NCI-H524 treated with DMSO at 0.1 percent for 48 hours (cell line): Measurements from ENCODE around the gene SAPCD2.

Source experiments
- DNase-seq: peaks from one replicate; lab custom pipeline; 2025; lab: John Stamatoyannopoulos, UW

SAPCD2 gene

DNA sequence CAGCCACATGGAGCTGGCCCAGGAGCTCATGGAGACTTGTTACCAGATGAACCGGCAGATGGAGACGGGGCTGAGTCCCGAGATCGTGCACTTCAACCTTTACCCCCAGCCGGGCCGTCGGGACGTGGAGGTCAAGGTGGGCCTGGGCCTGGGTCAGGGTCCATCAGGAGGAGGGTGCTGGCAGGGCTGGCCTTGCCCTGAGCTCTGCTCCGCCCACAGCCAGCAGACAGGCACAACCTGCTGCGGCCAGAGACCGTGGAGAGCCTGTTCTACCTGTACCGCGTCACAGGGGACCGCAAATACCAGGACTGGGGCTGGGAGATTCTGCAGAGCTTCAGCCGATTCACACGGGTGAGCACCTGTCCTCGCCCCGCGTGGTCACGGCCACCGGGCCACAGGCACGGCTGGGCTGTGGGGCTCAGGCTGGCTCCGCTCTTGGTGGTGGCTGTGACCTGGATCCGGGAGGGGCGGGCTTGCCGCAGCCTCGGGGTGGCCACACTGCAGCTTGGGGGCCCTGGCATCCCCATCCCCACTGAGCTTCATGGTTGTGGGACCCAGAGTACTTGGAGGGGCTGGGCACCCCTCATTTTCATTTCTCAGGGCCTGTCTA is 37.1 kb upstream of the SAPCD2 start:
- no peak for DNase-seq

DNA sequence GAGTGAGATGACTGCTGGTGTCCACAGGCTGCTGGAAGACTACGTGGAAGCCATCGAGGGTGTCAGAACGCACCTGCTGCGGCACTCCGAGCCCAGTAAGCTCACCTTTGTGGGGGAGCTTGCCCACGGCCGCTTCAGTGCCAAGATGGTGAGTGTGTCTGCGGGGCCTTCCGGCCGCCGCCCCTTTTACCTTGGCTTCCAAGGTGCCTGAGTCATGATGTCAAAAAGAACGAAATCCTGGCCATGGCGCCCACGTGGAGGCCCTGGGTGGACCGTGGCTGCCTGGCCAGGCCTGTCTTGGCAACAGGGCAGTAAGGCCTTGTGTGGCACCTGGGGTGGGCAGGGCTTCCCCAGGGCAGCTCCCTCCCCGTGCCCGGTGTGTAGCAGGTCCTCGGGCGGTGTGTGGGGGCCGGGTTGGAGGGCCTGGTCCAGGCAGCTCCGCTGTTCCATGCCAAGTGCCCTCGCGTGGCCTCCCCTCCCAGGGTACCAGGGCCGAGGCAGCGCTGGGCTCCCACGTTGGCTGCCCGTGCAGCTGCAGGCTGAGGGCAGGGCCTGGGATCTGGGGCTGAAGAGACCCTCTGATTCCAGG is 36.4 kb upstream of the SAPCD2 start:
- no peak for DNase-seq

DNA sequence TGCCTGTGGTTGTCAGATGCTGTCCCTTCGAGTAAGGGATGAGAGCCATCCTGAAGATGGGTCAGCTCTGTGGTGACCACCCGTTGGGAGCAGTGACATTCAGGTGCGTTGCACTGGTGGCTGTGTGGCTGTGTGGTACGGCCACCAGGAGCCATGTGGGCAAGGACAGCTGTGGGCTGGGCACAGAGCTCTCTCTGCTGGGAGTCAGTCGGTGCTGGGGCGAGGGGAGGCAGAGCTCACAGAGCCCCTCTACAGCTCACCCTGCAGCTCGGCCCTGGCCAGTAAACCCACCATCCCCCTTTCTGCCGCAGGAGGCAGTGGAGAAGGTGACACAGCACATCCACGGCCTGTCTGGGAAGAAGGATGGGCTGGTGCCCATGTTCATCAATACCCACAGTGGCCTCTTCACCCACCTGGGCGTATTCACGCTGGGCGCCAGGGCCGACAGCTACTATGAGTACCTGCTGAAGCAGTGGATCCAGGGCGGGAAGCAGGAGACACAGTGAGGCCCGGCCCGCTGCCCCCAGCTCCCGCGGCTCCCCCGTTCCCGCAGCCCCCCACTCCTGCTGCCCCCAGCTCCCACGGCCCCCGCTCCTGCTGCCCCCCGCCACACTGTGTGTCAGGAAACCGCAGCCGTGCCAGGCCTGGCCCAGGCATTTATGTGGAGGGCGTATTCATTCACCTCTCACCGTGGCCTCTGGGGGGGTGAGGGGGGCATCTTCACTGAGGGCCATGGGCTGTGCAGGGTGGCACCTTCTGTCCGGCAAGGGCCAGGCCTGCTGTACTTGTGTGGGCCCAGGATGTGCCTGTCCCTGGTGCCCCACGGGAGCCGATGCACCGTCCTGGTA is 35.7 kb upstream of the SAPCD2 start:
- no peak for DNase-seq

DNA sequence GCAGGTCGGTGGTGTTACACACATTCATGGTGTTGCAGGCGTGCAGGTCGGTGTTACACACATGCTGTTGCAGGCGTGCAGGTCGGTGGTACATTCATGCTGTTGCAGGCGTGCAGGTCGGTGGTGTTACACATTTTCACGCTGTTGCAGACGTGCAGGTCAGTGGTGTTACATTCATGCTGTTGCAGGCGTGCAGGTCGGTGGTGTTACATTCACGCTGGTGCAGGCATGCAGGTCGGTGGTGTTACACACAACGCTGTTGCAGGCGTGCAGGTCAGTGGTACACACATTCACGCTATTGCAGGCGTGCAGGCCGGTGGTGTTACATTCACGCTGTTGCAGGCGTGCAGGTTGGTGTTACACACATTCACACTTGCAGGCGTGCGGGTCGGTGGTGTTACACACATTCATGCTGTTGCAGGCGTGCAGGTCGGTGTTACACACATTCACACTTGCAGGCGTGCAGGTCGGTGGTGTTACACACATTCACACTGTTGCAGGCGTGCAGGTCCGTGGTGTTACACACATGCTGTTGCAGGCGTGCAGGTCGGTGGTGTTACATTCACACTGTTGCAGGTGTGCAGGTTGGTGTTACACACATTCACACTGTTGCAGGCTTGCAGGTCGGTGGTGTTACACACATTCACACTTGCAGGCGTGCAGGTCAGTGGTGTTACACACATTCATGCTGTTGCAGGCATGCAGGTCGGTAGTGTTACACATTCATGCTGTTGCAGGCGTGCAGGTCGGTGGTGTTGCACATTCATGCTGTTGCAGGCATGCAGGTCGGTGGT is 33.0 kb upstream of the SAPCD2 start:
- DNase-seq: no peak

DNA sequence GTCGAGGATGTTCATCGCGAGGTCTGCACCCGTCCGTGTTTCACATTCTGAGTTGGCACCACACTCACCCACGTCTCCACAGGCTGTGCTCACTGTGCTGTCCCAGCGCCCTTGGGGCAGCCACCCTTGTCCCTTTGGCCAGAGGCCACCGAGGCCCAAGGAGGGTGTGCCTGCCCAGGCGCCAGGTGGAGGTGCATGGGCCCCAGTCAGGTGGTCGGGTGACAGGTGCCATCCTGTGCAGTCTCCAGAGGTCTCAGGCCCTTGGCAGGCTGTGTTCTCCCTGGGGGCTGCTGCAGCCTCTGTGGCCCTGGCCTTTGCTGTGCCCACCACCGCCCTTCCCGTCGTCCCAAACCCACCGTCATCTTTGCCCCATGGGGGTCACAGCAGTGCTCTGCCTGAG is 28.9 kb upstream of the SAPCD2 start:
- DNase-seq: no peak

DNA sequence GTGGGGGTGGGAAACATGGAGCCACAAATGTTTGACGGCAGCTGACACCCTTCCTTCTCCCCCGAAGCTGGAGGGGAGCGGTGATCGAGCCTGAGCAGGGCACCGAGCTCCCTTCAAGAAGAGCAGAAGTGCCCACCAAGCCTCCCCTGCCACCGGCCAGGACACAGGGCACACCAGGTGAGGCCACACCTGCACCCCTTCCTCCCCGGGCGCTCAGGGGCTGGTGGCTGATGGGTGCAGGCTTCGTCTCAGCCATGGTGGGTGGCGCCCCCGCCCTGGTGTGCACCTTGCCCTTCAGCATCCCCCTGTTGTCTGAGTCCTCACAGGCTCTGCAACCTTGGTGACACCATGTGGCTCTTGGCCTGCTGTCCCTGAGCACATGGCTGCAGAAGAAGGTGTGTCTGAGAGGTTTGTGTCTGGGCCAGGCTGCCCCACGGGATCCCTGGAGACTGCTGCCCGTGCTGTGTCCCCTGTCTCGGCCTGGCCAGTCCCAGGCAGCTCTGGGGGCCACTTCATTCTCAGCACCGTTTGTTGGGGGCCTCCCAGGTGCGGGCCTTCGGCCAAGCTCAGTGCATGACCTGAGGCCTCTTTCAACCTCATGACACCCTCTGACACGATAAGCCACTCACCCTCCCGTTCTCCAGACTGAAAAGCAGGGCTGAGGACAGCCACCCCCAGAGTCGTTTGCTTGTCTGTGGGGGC is 27.6 kb upstream of the SAPCD2 start:
- DNase-seq: no peak

DNA sequence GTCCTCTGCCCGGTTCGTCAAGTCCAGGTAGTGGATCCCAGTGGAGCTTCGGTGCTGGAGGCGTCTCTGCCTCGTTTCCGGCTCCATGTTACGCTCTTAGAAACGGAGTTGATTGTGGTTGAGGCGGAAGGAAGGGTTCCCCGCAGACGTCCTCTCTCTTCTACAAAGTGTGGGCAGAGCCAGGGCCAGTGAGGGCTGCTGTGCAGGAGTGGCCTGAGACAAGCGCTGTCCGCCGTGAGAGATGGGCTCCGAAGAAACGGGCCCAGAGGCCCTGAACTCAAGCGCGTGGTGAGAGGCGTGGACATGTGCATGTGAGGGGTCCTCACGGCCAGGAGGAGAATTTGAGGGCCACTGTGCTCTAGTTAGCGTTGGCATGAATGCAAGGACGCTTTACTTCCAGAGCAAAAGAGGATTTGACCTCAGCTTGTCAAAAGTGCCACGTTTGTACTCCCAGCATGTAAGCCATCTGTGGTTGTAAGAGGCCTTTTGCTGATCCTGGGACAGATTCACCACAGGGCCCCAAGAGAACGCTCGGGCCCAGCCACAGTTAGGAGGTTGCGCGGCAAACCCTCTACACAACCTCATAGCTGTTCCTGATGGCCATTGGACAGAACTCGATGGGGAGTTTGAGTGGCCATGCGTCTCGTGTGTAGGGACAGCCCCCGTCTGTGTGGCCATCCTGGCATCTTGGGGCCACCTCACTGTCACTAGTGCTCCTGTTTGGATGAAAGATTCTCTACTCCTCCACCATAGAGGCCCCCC is 26.6 kb upstream of the SAPCD2 start:
- DNase-seq: no peak

DNA sequence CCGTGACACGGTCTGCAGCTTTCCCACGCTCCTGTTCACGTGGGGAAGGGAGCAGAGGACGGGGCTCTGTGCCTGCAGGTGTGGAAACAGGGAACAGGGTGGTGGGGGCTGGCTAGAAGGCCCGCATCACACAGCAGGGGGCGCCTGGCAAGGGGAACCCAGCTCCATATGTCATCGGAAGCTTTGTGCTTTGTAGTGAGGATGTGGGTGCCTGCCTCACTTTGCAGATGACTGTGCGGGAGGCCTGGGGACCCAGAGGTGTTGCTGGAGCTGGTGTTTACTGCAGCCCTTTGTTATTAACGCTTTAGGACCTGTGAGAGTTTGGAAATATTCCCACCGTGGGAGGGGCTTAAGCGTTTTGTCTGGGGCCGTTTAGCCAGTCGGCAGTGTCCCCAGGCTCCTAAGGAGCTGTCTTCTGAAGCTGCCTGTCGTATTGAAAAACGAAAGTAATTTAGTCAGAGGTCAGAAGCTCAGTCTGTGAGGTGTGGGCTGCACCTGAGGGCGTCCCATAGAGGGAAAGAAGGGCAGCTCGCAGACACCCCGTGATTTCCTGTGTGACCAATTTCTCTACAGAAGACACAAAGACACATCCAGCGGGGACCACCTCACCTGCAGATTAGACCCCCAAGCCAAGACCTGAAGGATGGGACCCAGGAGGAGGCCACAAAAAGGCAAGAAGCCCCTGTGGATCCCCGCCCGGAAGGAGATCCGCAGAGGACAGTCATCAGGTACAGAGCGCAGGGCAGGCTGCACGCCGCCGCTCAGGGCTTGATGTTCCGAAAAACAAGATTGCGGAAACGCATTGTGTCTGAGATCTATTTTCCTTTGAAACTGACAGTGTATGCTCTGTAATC is 25.5 kb upstream of the SAPCD2 start:
- no peak for DNase-seq

DNA sequence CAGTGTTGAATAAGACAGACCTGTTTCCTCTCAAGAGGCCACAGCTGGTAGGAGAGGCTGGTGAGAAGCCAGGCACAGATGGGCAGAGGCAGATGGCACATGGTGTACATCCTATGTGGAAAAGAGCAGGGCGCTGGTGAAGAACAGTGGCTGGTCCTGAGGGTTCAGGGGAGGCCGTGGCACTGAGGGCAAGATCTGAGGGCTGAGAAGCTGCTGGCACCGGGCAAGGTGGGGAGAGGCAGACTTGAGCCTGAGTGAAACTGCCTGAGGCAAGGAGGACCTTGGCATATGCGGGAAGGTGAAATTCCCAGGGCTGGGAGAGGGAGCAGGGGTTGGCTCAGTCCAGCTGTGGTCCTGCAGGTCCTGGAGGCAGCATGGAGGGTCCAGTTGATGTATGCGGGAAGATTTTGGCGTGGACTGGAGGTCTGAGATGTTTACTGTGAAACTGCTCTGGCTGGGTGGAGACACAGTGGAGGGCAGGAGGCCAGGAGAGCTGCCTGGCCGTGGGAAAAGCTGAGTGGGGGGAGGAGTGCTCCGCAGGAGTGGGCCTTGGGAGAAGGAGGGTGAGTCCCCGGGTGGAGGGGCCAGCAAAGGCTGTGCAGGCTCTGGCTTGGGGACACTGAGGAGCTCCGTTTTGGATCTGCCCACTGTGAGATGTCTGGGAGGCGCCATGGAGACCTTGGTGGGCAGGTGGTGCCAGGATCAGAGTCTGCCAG is 19.0 kb upstream of the SAPCD2 start:
- peak; percentile 77 for DNase-seq

DNA sequence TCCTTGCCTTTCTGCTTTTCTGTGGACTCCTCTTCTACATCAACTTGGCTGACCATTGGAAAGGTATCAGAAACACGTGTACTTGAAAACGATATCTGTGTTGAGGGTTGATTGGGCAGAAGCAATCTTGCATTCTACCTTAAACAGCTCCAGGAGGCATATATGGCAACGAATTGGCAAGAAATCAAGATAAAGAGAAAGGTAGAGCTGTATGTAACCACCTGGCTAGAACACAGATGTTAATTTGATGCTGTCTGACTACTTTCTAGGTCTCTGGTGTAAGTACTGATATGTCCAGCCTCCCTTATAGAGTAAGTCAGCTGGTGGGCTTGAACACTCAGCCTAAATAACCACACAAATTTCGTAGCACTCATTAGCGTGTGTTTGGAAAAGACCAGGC is 17.8 kb upstream of the SAPCD2 start:
- DNase-seq: no peak

DNA sequence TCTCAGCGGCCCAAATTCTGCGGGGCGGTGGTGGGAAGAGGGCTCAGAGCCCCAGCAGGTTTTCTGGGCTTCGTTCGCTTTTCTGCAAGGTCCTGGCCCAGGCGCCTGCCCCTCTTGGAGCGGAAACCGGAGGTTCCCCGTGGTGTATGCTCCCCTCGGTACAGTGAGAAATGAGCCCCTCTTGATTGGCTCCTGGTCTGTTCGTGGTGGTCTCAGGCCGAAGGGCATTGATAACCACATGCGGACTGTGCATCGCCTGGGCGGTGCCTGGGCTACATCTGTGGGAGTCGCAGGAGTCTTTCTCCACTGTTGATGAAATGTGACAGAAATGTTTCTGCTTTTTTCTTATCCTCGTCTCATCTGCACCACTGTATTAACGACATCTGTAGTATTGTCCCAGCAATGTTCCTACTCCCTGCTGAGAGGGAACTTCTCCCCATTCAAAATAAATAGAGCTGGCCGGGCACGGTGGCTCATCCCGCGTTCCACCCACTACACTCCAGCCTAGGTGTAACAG is 17.1 kb upstream of the SAPCD2 start:
- no peak for DNase-seq

DNA sequence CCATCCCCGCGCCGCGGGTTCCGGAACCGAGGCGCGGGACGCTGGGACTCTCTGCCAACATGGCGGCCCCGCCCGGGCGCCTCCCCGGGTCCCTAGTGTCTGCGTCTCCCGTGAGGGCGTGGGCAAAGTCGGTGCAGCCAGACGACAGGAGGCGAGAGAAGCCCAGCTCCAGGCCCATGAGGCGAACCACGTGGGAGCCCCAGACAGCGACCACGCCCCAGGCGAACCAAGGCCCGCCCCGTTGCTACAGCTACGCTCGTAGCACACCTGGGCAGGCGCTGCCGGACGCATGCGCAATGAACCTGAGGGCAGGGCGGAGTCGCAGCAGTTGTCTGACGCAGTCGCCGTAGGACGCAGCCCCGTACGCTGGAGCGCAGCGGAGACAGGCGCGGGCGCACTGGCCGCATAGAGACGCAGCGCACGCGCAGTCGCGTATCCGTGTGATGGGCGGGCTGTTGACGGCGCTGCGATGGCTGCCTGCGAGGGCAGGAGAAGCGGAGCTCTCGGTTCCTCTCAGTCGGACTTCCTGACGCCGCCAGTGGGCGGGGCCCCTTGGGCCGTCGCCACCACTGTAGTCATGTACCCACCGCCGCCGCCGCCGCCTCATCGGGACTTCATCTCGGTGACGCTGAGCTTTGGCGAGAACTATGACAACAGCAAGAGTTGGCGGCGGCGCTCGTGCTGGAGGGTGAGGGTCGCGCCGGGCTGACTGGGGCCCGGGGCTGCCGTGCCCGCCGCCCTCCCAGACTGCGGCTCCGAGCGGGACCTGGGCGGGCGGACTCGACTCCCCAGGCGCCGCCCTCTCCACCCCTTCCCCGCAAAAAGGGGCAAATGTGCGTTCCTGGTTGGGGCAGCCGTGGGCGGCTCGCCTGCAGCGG is 16.4 kb upstream of the SAPCD2 start, which contains the start of gene MAN1B1:
Gene MAN1B1, plus strand, starts transcription at position 455 of the 878 bp plus-strand sequence. Its CDS starts 15 bp downstream, at position 470.
- peak; percentile 94 for DNase-seq

DNA sequence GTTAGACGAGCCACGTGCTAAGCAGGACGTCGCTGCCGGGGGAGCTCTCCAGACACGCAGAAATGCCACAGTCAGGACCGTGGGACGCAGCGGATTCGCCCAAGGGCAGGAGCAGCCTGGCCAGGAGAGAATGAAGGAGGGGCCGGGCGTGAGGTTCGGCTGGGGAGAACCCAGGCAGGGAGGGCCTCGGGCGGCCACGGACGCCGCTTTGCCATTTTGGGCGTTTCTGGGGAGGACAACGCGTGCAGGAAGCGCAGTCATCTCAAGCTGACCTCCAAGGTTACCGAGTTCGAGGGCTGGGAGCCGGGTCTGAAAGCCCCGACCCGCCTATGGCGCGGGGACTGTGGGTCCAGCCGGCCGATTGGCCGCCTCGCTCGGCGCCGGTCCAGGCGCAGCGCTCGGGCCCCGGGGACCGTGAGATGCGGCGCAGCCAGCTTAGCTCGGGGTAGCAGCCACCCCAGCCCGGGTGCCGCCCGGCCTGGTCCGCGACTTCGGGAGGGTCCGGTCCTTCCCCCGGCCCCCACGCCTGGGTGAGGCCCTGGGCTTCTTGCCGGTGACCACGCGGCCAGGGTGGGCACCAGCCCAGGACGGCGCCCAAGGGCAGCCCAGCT is 15.7 kb upstream of the SAPCD2 start:
- no peak for DNase-seq

DNA sequence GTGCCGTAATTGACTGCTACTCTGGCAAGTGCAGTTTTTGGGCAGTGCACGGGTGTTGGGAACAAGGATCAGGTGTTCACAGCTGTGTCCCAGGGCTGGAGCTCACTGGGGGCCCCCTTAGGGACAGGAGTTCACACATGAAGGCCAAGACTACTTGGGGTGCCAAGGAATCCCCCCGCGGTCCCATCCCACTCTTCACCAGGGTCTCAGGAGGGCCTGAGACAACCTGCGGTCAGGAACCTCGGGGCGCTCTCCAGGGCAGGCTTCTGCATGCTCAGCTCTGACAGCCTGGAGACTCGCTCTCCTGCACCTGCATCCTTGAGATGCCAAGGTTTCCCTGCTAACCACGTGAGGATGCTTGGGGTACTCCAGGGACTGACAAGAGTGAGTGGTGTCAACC is 14.2 kb upstream of the SAPCD2 start:
- no peak for DNase-seq

DNA sequence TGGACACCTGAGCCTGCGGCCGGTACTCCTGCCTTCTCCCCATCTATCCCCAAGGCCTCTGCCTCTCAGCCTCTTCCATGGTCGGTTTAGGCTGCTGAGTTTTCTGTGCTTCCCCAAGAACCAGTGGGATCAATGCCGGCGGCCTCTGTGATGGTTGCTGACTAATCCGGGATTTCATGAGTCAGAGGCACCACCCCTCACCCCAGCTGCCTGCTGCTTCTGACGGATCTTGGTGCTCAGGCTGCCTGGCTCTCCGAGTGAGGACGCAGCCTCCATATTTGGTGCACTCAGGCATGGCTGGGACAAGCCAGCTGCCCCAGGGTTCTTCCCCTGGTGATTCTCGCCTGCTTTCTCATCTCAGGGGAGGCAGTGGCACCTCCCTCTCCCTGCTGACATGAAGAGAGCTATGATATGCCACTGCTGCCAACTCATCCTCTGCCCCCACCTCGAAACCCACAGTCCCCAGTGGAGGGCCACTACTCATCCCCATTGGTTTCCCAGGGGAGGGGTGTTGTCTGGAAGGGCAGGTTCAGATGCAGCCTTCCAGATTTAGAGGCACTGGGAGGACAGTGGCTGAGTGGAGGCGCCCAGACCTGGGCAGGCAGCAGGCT is 13.1 kb upstream of the SAPCD2 start:
- no peak for DNase-seq

DNA sequence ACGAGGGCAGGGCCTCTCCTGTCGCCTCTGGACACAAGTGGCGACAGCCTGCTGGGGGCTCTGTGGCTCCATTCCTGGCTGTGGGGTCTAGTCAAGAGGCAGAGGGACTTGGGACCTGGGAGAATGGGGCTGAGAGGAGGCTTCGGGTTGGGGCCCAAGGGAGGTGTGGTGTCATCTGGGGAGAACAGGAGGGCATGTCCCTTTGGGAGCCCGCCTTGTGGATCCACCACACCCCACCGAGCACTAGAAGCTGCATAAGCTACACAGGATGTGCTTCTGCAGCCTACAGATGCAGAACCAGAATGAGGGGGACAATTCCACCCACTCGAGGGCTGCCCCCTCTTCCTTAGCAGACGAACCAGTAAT is 12.6 kb upstream of the SAPCD2 start:
- DNase-seq: no peak

DNA sequence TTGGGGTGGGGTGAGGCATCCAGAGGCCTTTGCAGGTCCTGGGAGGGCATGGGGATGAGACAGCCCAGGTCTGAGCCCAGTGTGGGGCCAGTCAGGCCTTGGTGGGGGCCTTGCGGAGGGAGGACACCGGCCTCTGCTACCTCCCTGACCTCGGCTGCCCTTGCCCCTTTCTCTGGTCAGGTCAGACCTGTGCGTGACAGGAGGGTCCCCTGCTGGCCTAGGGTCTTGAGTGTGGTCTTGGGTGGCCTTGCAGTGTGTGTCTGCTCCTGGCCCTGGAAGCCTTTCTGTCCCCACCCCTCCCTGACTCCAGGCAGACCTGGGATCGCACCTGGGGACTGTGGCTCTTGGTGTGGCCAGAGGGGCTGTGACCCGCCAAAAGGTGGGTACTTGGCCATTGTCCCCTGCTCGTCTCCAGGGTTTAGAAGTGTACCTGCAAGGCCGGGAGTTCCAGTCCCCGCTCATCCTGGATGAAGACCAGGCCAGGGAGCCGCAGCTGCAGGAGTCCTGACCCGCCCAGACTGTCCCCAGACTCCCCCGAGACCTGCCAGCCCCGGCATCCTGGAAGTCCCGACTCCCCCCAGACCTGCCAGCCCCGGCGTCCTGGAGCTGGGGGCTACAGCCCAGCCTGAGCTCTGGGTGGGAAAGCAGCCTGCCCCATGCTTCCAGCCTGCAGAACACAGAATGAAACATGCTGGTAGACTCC is 12.0 kb upstream of the SAPCD2 start:
- no peak for DNase-seq
